ENCODE results near the gene UFSP2. TPM values are rescaled to one million over a fixed set of nuclear protein-coding genes. Genes with fewer than 3 reads are reported as not detected.

UFSP2 gene
- total and polyA plus RNA-seq, 2 donors from 2014 or later = 47.1 to 47.3 TPM

- no peaks in the 10 kb centered on the region for H3K9me3 ChIP-seq (ENCODE audit: control insufficient read depth in 2 of 3, insufficient read depth in 1 of 3, low read length in 3 of 3)
- peak; percentile 23 for FAIRE-seq
- H3K4me3 ChIP-seq (ENCODE audit: low read length in 3 of 3) = peak within 1 kb of the TSS; percentile 71 to 84 (median 81)
- peaks cover 0 to 9% (median 0%) of the 10 kb centered on the region in 3 donors for H3K4me1 ChIP-seq (ENCODE audit: control insufficient read depth in 2 of 3, insufficient read depth in 2 of 3, low read depth in 1 of 3, low read length in 3 of 3)
- DNase-seq = peak in 1 of 5 donors; percentile 33
- intact Hi-C loops (cut with DNase I) = no loop called here
- peaks cover 0 to 16% (median 0%) of the 10 kb centered on the region in 3 donors for H3K36me3 ChIP-seq (ENCODE audit: control insufficient read depth in 2 of 3, insufficient read depth in 3 of 3, low read length in 3 of 3)
- H3K9ac ChIP-seq (ENCODE audit: low read length in 3 of 3) = peak within 1 kb of the TSS; percentile 83 to 96 (median 87)
- peak within 1 kb of the TSS; percentile 98 to 100 for H3K27ac ChIP-seq (ENCODE audit: low read depth in 2 of 2, low read length in 2 of 2)
- TF ChIP-seq CTCF (IDR thresholded peaks at IDR 0.05; ENCODE audit: borderline replicate concordance, extremely low read depth, insufficient read depth) = no peak
- H3K27me3 ChIP-seq (ENCODE audit: control insufficient read depth, insufficient read depth, low read length) = no peaks in the 10 kb centered on the region
Observed at GRCh38 chr4:185395238-185395955, 30.4 kb downstream of the UFSP2 start, which contains the start of gene LRP2BP. Gene LRP2BP, minus strand, starts transcription at chr4:185395924. Its CDS starts 17,738 bp downstream, at chr4:185378186.

- H3K9ac ChIP-seq (ENCODE audit: low read length in 3 of 3) = peak overlapping the region; percentile 83 to 87 (median 83)
- H3K27me3 ChIP-seq (ENCODE audit: control insufficient read depth, insufficient read depth, low read length) = no peaks in the 10 kb centered on the region
- DNase-seq = no peak
- peaks cover 0 to 10% (median 0%) of the 10 kb centered on the region in 3 donors for H3K36me3 ChIP-seq (ENCODE audit: control insufficient read depth in 2 of 3, insufficient read depth in 3 of 3, low read length in 3 of 3)
- H3K4me3 ChIP-seq (ENCODE audit: low read length in 3 of 3) = peak overlapping the region; percentile 71 to 84 (median 81)
- peak overlapping the region in 1 of 2 donors; percentile 57 for H3K27ac ChIP-seq (ENCODE audit: low read depth in 2 of 2, low read length in 2 of 2)
- FAIRE-seq = no peak
- intact Hi-C loops (cut with DNase I) = no loop called here
- no peaks in the 10 kb centered on the region for H3K9me3 ChIP-seq (ENCODE audit: control insufficient read depth in 2 of 3, insufficient read depth in 1 of 3, low read length in 3 of 3)
- peaks cover 0 to 9% (median 0%) of the 10 kb centered on the region in 3 donors for H3K4me1 ChIP-seq (ENCODE audit: control insufficient read depth in 2 of 3, insufficient read depth in 2 of 3, low read depth in 1 of 3, low read length in 3 of 3)
- no peak for TF ChIP-seq CTCF (IDR thresholded peaks at IDR 0.05; ENCODE audit: borderline replicate concordance, extremely low read depth, insufficient read depth)
Observed at GRCh38 chr4:185394568-185395237, 31.1 kb downstream of the UFSP2 start.

- FAIRE-seq (no peak), DNase-seq (no peak)
- intact Hi-C loops (cut with DNase I) = no loop called here
- no peak overlapping the region for H3K9ac ChIP-seq (ENCODE audit: low read length in 3 of 3)
- H3K4me3 ChIP-seq (ENCODE audit: low read length in 3 of 3) = no peak overlapping the region
- H3K4me1 ChIP-seq (ENCODE audit: control insufficient read depth in 2 of 3, insufficient read depth in 2 of 3, low read depth in 1 of 3, low read length in 3 of 3) = peaks cover 0 to 6% (median 0%) of the 10 kb centered on the region in 3 donors
- no peaks in the 10 kb centered on the region for H3K27me3 ChIP-seq (ENCODE audit: control insufficient read depth, insufficient read depth, low read length)
- TF ChIP-seq CTCF (IDR thresholded peaks at IDR 0.05; ENCODE audit: borderline replicate concordance, extremely low read depth, insufficient read depth) = no peak
- no peaks in the 10 kb centered on the region for H3K36me3 ChIP-seq (ENCODE audit: control insufficient read depth in 2 of 3, insufficient read depth in 3 of 3, low read length in 3 of 3)
- H3K9me3 ChIP-seq (ENCODE audit: control insufficient read depth in 2 of 3, insufficient read depth in 1 of 3, low read length in 3 of 3) = no peaks in the 10 kb centered on the region
- H3K27ac ChIP-seq (ENCODE audit: low read depth in 2 of 2, low read length in 2 of 2) = no peak overlapping the region
Observed at GRCh38 chr4:185392156-185392555, 33.6 kb downstream of the UFSP2 start.
